IPS-20b (cell line): ENCODE data around the gene CSNK1A1L.
A peak's percentile ranks its signal among the peaks of the same experiment; 100 is the strongest.

ENCODE experiments used
- H3K27ac ChIP-seq: one replicate; pipeline ENCODE4 v1.5.1; 2013; ENCODE audit warnings: low read length
- H3K27me3 ChIP-seq: 2 replicates; pipeline ENCODE4 v1.6.1; 2013; ENCODE audit warnings: mild to moderate bottlenecking, low read length, inconsistent platforms; ENCODE audit not compliant: insufficient read depth
- H3K36me3 ChIP-seq: 2 replicates; pipeline ENCODE4 v1.6.1; 2013; ENCODE audit warnings: low read depth, mild to moderate bottlenecking, inconsistent platforms, low read length, moderate library complexity; ENCODE audit not compliant: insufficient read depth
- H3K4me1 ChIP-seq: 2 replicates; pipeline ENCODE4 v1.6.1; 2013; ENCODE audit warnings: mild to moderate bottlenecking, control low read depth, inconsistent platforms, low read length, moderate library complexity; ENCODE audit not compliant: insufficient read depth
- H3K4me3 ChIP-seq: 2 replicates; pipeline ENCODE4 v1.5.1; 2013; ENCODE audit warnings: mild to moderate bottlenecking, low read length, inconsistent platforms
- H3K9ac ChIP-seq: 2 replicates; pipeline ENCODE4 v1.6.1; 2013; ENCODE audit warnings: low read depth, mild to moderate bottlenecking, inconsistent platforms, low read length, moderate library complexity
- H3K9me3 ChIP-seq: 2 replicates; pipeline ENCODE4 v1.6.1; 2013; ENCODE audit warnings: mild to moderate bottlenecking, low read depth, low read length, inconsistent platforms; ENCODE audit not compliant: insufficient read depth

Gene CSNK1A1L

GRCh38 chr13:37105251-37105714 lies at the start of gene CSNK1A1L:
Gene CSNK1A1L (minus strand): TSS chr13:37105664. CDS start chr13:37105256, 408 bp downstream.
- peak within 1 kb of the TSS; percentile 8; the same call in 1 of the 2 replicates for H3K4me3 ChIP-seq
- peak within 1 kb of the TSS; percentile 8; the same call in 1 of the 2 replicates for H3K9ac ChIP-seq
- no peaks in the 10 kb centered on the region for H3K36me3 ChIP-seq
- peaks cover 13% of the 10 kb centered on the region; the same call in 1 of the 2 replicates for H3K4me1 ChIP-seq
- no peak within 1 kb of the TSS for H3K27ac ChIP-seq
- H3K9me3 ChIP-seq = no peaks in the 10 kb centered on the region
- H3K27me3 ChIP-seq = no peaks in the 10 kb centered on the region

GRCh38 chr13:37149380-37149779 lies 43.9 kb upstream of the CSNK1A1L start:
- Histone ChIP-seq H3K9ac (no peak overlapping the region), H3K4me3 (no peak overlapping the region), H3K27ac (no peak overlapping the region), H3K4me1 (no peaks in the 10 kb centered on the region), H3K9me3 (no peaks in the 10 kb centered on the region), H3K27me3 (no peaks in the 10 kb centered on the region), H3K36me3 (no peaks in the 10 kb centered on the region)

GRCh38 chr13:37148501-37148900 lies 43.0 kb upstream of the CSNK1A1L start:
- H3K4me1 ChIP-seq = no peaks in the 10 kb centered on the region
- H3K27me3 ChIP-seq = no peaks in the 10 kb centered on the region
- no peak overlapping the region for H3K27ac ChIP-seq
- H3K9ac ChIP-seq = no peak overlapping the region
- no peaks in the 10 kb centered on the region for H3K9me3 ChIP-seq
- no peak overlapping the region for H3K4me3 ChIP-seq
- no peaks in the 10 kb centered on the region for H3K36me3 ChIP-seq

- no peaks in the 10 kb centered on the region for H3K9me3 ChIP-seq
- no peaks in the 10 kb centered on the region for H3K36me3 ChIP-seq
- H3K4me1 ChIP-seq = no peaks in the 10 kb centered on the region
- H3K4me3 ChIP-seq = no peak overlapping the region
- H3K27me3 ChIP-seq = no peaks in the 10 kb centered on the region
- H3K9ac ChIP-seq = no peak overlapping the region
- no peak overlapping the region for H3K27ac ChIP-seq
These were observed 39.2 kb upstream of the CSNK1A1L start for GRCh38 chr13:37144661-37145060.

- Histone ChIP-seq H3K9me3 (no peaks in the 10 kb centered on the region), H3K27me3 (no peaks in the 10 kb centered on the region), H3K4me1 (no peaks in the 10 kb centered on the region), H3K9ac (no peak overlapping the region), H3K4me3 (no peak overlapping the region), H3K27ac (no peak overlapping the region), H3K36me3 (no peaks in the 10 kb centered on the region)
These were observed 38.4 kb upstream of the CSNK1A1L start for GRCh38 chr13:37143911-37144310.

- no peaks in the 10 kb centered on the region for H3K27me3 ChIP-seq
- H3K9ac ChIP-seq = no peak overlapping the region
- no peak overlapping the region for H3K27ac ChIP-seq
- H3K4me3 ChIP-seq = no peak overlapping the region
- H3K9me3 ChIP-seq = no peaks in the 10 kb centered on the region
- no peaks in the 10 kb centered on the region for H3K36me3 ChIP-seq
- H3K4me1 ChIP-seq = no peaks in the 10 kb centered on the region
These were observed 37.4 kb upstream of the CSNK1A1L start for GRCh38 chr13:37142877-37143276.

- Histone ChIP-seq H3K27me3 (no peaks in the 10 kb centered on the region), H3K4me3 (no peak overlapping the region), H3K36me3 (no peaks in the 10 kb centered on the region), H3K4me1 (no peaks in the 10 kb centered on the region), H3K9me3 (no peaks in the 10 kb centered on the region), H3K9ac (no peak overlapping the region), H3K27ac (no peak overlapping the region)
These were observed 35.5 kb upstream of the CSNK1A1L start for GRCh38 chr13:37141011-37141410.

GRCh38 chr13:37139356-37139755 lies 33.9 kb upstream of the CSNK1A1L start:
- Histone ChIP-seq H3K4me3 (no peak overlapping the region), H3K9me3 (no peaks in the 10 kb centered on the region), H3K27me3 (no peaks in the 10 kb centered on the region), H3K27ac (no peak overlapping the region), H3K36me3 (no peaks in the 10 kb centered on the region), H3K4me1 (no peaks in the 10 kb centered on the region), H3K9ac (no peak overlapping the region)

GRCh38 chr13:37138926-37139325 lies 33.5 kb upstream of the CSNK1A1L start:
- H3K9me3 ChIP-seq = no peaks in the 10 kb centered on the region
- no peaks in the 10 kb centered on the region for H3K27me3 ChIP-seq
- no peak overlapping the region for H3K9ac ChIP-seq
- H3K36me3 ChIP-seq = no peaks in the 10 kb centered on the region
- no peak overlapping the region for H3K27ac ChIP-seq
- H3K4me3 ChIP-seq = no peak overlapping the region
- no peaks in the 10 kb centered on the region for H3K4me1 ChIP-seq

- Histone ChIP-seq H3K27me3 (no peaks in the 10 kb centered on the region), H3K9me3 (no peaks in the 10 kb centered on the region), H3K4me1 (no peaks in the 10 kb centered on the region), H3K27ac (no peak overlapping the region), H3K9ac (no peak overlapping the region), H3K36me3 (no peaks in the 10 kb centered on the region), H3K4me3 (no peak overlapping the region)
These were observed 32.7 kb upstream of the CSNK1A1L start for GRCh38 chr13:37138169-37138568.

- no peaks in the 10 kb centered on the region for H3K4me1 ChIP-seq
These were observed 31.2 kb upstream of the CSNK1A1L start for GRCh38 chr13:37136633-37137032.

GRCh38 chr13:37136187-37136586 lies 30.7 kb upstream of the CSNK1A1L start:
- Histone ChIP-seq H3K27ac (no peak overlapping the region), H3K4me3 (no peak overlapping the region), H3K27me3 (no peaks in the 10 kb centered on the region), H3K9me3 (no peaks in the 10 kb centered on the region), H3K9ac (no peak overlapping the region), H3K36me3 (no peaks in the 10 kb centered on the region), H3K4me1 (no peaks in the 10 kb centered on the region)

More at GRCh38 chr13:37136633-37137032, 31.2 kb upstream of the CSNK1A1L start:
- H3K9me3 ChIP-seq = no peaks in the 10 kb centered on the region
- no peaks in the 10 kb centered on the region for H3K36me3 ChIP-seq
- H3K4me3 ChIP-seq = no peak overlapping the region
- no peaks in the 10 kb centered on the region for H3K27me3 ChIP-seq
- no peak overlapping the region for H3K27ac ChIP-seq
- H3K9ac ChIP-seq = no peak overlapping the region
